HG03095 (cell line): Measurements from ENCODE around the gene CAST.

Source experiments
- ATAC-seq: cut with Tn5 transposase; IDR thresholded peaks from one replicate; pipeline ENCODE4 v1.9.1; 2021; ENCODE audit warnings: moderate library complexity; ENCODE audit not compliant: unreplicated experiment

Gene CAST

DNA sequence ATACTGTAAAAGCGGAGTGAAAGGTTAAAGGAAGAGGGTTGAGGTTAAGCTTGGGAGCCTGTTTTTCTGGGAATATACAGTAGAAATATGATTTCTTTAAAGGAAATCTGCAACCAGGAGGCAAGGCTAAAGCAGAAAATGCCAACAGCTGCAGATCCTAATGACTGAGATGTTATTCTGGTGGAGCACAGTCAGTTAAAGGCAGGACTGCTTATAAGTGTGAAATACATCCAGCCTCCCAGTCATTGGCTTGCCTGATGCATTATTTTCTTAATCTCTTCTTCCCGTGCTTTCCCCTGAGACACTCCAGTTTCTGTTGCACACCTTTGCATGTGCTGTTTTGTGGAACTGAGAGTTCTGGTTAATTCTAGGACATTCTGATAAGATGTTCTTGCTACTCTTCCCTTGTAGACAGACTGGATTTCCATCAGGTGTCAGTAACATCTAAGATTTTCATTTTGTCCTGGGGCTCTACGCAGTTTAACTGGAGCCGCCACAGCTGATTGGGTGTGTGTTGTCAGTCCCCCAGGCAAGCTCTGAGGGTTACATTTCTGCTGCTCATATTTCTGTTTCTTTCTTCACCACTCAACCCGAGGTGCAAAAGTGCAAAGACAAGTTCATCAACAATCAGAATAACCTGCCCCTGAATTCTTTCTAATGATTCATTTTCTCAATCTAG lies 44.4 kb downstream of the CAST start:
- no peak for ATAC-seq

DNA sequence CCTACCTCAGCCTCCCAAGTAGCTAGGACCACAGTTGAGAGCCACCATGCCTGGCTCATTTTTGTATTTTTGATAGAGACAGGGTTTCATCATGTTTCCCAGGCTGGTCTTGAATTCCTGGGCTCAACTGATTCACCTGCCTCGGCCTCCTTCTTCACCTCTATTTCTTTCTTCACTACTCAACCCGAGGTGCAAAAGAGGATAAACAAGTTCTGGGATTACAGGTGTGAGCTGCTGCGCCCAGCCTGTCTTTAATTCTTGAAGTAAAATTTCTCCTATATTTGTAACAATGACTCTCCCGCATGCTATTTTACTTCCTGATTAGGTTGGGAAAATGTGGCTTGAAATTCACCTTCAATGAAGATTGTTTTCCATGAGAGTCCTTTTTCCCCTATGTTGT lies 46.4 kb downstream of the CAST start:
- ATAC-seq = no peak

DNA sequence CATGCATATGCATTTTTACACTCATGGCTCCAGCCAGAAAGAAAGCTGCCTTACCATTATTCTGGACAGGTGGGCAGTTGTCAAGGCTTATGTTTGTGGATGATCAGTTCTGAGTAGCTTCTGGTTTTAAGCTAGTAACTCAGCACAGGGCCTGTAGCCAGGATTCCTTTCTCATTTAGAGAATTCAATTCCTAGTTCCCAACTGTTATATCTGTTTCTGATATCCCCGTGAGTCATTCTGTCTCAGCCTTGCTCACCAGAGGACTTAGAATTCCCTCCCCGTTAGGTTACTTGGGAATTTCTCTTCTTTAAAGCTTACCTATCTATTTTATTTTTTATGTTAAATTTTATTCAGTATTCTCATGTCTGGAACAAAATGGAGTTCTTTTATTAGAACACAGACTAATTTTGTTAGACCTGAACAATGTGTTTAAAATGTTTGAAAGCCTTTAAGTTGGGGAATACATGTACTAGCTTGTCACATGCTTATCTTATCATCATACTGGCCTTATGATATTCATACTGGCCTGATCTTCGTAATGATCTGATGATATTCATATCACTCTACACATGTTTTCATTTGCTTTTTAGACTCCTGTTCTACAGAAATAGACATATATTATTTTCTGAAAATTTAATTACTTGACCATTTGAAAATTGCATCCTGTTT lies 47.1 kb downstream of the CAST start:
- ATAC-seq = no peak

DNA sequence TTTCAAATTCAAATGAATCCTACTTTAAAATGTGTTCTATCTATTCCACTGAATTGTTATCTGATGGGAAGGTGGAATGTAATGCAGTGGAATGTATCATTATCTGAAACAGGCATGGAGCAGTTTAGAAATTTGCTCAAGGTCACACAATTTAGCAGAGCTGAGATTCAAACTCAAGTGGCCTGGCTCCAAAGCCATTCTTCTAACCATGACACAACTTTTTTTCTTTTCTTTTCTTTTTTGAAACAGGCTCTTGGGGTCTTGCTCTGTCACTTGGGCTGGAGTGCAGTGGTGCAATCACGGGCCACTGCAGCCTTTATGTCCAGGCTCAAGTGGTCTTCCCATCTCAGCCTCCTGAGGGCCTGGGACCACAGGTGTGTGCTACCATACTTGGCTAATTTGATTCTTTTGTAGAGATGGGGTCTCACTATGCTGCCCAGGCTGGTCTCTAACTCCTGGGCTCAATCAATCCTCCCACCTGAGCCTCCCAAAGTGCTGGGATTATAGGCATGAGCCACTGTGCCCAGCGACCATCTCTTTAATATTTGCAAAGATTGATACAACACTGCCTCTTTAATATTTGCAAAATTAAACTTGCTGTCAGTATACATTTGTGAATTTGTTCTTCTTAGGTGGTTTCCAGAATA lies 50.0 kb downstream of the CAST start:
- no peak for ATAC-seq

DNA sequence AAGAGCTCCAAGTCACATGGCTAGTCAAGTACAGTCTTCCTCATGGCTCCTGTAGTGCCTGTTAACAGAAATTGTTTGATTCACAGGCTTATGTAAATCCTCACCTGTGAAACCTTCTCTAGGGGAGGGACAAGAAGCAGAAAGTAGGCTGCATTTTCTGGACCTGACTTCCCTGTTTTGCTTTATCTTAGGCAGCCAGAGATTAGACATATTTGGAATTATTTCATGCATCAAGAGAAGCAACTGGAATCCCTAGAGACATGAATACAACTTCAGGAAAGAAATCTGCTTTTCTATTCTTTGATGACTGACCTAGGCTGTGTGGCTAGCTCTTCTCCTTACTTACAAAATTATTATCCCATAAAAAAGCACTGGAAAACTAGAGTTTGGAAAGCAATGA lies 52.3 kb downstream of the CAST start:
- no peak for ATAC-seq

DNA sequence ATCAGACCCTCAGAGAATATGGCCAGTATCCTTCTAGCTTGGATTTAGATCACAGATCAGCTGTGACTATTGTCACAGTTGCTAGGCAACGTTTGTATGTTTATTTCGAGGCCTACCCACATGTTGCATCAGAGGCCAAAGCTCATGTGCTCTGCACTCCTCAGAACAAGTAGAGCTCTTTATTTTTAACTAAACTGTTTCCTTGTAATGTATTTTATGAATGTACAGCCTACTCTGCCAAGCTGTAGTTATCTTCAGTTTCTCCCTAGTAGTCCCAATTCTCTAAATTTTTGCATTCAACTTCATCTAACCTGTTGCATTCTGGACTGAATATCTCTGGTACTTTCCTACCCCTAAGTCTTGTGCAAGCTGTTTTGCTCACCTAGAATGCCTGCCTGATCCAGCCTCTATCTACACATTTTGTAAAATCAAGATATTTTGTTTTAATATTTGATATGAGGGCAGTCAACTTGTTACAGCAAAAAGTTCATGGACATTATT lies 52.8 kb downstream of the CAST start:
- peak; percentile 72 for ATAC-seq

DNA sequence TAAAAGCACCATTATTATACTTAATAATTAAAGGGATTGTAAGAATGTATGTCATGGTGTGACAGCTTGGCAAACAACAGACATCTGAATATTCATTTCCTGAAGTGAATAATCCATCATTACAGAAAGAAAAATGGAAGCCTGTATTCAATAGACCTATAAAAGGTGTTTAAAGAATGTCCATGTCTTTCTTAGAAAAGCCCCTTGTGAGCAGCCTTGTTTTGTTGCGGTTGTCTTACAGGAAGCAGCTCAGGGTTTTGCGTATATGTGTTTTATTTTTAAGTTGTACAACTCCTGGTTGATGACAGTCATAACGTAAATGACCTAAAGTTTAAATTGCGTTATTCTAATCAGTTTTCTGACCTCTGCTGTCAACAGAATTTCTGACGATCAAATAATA lies 53.8 kb downstream of the CAST start:
- no peak for ATAC-seq

DNA sequence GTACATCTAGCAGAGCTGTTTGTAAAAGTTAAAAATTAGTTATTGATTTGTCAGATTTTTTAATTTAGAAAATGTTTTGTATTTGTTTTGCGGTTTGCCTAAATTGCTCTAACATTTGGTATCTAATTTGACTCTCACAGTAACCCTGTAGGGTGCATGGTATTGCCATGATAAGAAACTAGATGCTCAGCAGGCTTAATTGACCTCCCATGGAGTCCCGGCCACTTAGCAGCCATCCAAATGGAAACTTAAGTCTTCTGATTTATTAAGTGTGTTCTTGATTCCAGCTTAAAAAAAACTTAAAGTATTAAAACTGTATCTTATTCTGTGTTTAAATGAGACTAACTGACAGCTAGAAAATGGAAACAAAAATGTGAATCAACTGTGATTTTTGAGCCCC lies 54.5 kb downstream of the CAST start:
- ATAC-seq = no peak

DNA sequence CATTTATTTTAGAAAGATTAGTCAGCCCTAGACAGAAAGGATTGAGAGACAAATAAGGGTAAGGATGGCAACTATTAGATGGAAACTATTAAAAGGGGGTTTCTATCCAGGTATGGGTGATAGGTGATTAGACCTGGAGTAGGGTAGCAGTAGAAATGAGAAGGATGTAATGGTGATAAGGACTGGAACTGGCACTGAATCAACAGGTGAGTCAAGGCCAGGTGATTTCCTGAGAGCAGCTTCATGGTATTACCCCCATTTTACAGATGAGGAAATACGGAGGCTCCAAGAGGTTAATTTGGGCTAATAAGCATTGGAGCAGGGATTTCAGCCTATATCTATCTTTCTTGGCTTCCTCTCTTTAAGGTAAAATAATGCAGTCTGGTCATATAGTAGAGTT lies 55.7 kb downstream of the CAST start:
- no peak for ATAC-seq

DNA sequence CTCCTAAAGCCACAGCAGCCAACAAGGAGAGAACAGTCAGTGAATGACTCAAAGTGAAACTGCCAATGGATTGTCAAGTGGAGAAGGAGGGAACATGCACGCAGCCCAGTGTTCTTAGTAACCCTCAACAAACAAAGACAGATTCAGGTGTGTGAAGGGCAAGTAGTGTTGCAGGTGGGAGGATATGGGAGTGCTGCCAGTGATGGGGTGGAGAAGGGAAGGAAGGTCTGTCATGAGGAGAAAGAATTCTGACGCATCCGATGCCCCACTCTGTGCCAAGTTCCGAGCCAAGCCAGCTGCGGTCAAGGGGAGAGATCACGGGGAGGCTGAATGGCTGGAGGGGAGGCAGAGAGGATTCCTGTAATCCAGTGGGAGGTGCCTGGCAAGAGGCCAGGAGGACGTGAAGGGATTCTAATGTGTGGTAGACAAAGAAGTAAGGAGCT lies 56.5 kb downstream of the CAST start:
- no peak for ATAC-seq

DNA sequence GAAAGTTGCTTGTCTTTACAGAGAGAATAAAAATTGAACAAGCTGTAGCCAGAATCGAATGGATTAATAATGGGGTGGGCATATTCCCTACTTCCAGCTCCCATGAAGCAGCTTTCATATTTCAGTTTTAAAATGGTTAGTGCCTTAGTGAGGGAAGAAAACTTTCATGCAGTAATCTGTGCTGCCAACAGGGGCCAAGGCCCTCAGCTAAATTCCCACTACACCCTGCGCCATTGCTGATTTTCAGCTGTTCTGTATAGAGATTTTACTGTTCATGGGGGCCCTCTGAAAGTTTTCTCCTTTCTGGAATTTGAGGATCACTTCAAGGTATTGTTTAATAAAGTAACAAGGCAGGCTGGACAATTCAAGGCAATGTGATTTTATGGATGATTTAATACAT lies 58.2 kb downstream of the CAST start:
- no peak for ATAC-seq

DNA sequence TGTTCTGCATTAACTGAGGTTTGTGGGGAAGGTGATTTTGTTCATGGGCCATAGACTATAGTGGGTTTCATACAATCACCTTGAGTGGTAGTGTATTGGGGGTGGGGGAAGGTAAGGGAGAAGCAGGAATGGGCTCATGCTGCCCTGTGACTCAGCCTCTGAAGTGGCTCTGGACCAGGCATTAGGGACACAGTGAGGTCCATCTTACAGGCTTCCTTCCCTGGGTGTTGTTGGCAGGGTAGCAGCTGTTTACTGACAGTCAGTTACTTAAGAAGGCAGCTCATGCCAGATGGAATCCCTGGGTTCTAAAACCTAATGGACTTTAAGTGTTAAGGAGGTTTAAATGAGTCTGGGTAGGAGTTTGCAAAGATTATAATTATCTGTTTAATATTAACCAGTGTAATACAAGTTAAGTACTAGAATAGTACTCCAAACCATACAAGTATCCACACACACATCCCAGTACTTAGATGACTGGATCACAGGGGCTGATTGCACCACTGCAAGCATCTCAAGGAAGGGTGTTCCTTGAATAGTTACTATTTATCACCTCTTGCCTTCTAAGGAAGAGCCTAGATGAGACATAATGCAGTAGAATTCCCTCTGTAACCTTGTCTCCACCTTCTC lies 59.3 kb downstream of the CAST start:
- ATAC-seq = no peak

DNA sequence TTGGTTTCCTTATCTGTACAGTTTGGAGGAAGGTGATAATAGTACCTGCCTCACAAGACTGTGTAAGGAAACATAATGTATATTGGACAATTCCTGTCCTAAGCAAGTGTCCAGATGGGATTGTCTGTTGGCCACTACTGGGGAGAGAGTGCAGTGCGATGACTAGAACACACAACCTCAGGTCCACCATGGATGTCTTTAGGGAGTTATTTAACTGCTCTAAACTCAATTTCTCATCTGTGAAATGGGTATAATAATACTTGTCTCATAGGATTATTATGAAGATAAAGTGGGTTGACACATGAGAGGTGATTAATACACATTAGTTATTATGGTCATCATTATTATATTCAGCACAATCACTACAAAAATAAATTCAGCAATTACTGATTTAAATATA lies 63.1 kb downstream of the CAST start:
- no peak for ATAC-seq

DNA sequence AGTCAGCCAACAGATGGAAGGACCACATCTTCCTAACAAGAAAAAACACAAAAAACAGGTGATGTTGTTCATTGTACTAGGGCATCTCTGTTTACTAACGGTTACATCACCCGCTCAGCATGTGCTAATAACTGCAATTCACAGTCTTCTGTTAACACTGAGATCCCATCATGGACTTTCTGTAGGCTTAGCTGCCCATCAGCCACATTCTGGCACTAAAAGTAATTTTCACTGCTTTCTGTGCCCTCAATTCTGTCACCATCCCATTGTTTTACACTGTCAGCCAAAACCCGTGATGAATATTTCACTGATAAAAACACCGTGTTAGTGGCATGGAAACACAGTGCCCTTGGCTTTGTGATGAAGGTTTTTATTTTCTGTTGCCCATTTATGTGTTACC lies 64.6 kb downstream of the CAST start:
- ATAC-seq = no peak

DNA sequence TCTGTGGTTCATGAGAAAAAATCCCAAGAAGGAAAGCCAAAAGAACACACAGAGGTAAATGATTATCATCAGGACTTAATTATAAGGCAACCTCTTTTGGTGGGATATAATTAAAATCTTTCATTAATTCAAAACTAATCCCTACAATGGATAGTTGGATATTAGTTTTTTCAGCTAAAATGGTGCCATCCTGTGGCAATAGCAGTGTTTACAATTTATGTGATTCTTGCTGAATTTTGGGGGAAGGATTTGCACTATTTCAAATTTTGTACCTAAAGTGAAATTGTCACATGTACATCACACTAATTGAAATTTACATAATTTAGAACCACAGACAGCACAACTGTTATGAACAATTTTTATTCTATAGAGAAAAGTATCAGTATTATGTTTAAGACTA lies 67.0 kb downstream of the CAST start:
- ATAC-seq = no peak

DNA sequence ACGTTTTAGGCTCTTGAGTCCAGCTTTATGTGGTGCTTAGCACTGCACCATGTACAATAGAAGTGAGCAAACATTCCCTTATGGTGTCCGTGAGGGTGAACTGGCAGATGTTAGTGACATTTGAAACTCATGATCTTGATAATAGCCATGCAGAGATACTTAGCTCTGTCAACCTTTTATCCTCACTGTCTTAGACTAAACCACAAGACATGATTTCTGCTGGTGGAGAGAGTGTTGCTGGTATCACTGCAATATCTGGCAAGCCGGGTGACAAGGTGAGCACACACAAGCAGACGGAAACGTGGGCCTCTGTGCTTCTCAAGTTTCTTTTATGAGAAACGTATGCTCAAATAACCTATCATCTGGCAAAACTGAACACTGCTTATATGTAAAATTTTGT lies 68.4 kb downstream of the CAST start:
- ATAC-seq = no peak

DNA sequence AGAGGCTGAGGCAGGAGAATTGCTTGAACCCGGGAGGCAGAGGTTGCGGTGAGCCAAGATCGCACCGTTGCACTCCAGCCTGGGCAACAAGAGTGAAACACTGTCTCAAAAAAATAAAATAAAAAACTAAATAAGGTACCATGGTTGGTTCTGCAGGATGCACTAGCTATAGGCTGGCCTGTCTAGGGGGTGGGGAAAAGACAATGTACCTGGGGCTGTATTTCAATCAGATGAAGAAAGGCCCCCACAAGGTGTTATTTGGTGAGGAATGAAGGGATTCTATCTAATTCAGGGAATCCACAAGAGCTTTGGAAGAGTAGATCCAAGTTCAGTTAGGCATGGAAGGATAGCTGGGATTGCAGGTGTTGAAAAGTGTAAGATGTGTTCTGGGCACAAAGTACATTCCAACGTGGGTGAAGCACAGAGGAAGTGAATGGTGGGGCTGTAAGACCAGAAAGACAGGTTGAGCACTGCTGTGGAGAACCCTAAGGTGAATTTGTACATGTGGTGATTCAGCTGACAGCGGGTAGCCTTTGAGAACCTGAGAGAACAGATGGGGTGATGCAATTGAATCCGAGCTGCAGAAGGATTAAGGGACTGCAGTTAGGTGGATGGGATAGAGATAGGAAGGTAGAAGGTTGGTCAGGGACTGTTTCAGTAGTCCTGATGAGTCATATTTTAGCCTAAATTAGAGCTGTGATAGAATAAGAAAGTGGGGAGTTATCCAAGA lies 71.8 kb downstream of the CAST start:
- ATAC-seq = no peak

DNA sequence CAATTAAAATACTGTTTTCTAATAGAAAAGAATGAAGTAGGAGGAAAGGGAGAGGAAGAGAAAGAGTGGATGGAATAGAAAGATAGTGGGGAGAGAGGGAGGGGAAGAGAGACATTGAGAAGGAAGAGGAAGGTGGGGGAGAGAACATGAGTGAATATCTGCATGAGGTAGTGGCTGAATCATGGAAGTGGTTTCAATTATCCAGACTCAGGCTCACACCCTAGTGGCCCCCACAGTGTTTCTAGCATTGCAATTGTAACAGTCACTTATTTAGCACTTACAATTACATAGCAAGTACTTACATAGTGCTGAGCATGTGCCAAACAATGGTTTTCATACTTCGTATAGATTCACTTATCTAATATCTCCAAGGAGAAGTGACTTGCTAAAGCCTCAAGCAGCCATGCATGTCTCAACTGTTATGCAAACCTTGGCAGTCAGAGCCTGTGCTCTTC lies 72.7 kb downstream of the CAST start:
- ATAC-seq = no peak

DNA sequence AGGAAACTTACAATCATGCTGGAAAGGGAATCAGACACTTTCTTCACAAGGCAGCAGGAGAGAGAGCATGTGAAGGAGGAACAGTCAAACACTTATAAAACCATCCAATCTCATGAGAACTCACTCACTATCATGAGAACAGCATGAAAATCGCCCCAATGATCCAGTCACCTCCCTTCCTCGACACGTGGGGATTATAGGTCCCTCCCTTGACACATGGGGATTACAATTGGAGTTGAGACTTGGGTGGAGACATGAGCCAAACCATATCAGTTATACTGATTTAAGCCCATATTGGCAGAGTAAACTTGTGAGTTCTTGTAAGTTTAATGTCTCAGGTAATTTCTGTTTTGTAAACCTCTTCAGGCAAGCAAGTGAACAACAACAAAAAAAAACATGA lies 74.8 kb downstream of the CAST start:
- ATAC-seq = no peak

DNA sequence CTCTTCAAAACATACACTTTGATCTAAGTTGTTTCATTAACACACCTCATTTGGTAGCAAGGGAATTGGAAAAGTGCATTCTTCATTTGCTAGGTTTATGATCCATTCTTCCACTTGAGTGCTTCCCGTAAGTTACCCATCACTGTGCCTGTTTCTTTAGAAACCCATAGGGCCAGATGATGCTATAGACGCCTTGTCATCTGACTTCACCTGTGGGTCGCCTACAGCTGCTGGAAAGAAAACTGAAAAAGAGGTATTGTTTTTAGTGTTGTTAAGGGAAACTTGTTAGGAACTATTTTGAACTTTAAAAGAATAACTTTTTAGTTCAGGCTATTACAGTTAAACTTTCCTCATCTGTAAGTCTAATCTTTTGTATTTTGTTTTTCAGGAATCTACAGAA lies 78.9 kb downstream of the CAST start:
- ATAC-seq = no peak

DNA sequence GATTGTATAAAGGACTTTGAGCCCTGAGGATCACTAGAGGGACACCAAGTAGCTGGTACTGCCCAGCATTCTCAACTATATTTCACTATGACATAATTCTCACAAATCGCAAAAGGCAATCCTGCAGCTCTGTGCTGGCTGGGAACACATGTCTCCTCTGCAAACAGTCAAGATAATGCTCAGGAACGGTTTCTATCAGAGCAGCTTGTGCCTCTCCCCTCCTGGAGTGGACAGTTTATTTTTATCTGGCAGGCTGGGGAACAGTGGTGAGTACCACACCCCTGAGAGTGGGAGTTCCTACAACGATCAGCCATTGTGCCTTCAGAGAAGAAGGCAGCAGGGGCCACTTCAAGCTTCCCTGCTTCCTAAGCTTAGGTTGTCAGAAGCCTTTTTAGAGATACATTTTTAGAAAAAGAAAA lies 79.7 kb downstream of the CAST start:
- ATAC-seq = no peak
